Sciatic nerve (tissue), 2 donors: ENCODE results near the gene FAM47E. TPM values are rescaled to one million over a fixed set of nuclear protein-coding genes. Genes with fewer than 3 reads are reported as not detected.

Source experiments
- ATAC-seq: fragments of 200-7000 bp; cut with Tn5 transposase; one replicate; pipeline ENCODE4 v1.9.1; 2020; ENCODE audit warnings: mild to moderate bottlenecking, moderate library complexity
- DNase-seq: peaks from one replicate; pipeline ENCODE4 v3.0.0-alpha.2; 2020; ENCODE audit warnings: low spot score
- intact Hi-C: fragments of 100-400 bp; cut with DNase I; formaldehyde crosslinking; loops from one replicate; pipeline ENCODE4 v1.14.2; 2022
- total RNA-seq: library from RNA; stranded (reverse); fragmentation: NEBNext Ultra II Directional; extraction: Animal tissue kit (Norgen Biotek cat#: 25700); gene quantifications from one replicate; pipeline ENCODE4 v1.2.1, GENCODE V29; 2021
- donor health status: DM: no; HTN: no; CAD: no.
- donor health status: DM: no; HTN: no; CAD: no.

Gene FAM47E
- total RNA-seq, 1 donor from 2014 or later: 2.5 TPM

DNA sequence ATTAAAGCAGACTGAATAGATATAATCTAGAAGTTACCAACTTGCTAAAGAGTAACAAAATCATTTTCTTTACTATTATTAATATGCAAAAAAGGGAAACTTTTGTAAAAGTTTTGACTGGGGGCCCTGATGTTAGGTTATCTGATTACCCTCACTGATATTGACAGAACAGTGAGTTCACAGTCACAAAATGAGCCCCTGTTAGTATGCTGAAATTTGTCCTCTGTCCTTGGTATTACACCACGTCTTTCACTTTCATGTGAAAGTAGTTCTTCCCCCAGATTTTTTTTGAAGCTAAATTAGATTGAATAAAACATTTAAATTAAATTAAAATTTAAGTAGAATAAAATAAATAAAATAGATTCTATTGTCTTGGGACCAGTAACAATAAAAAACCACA lies 60.9 kb downstream of the FAM47E start:
- intact Hi-C loops: no loop called here
- ATAC-seq: no peak
- DNase-seq: no peak

DNA sequence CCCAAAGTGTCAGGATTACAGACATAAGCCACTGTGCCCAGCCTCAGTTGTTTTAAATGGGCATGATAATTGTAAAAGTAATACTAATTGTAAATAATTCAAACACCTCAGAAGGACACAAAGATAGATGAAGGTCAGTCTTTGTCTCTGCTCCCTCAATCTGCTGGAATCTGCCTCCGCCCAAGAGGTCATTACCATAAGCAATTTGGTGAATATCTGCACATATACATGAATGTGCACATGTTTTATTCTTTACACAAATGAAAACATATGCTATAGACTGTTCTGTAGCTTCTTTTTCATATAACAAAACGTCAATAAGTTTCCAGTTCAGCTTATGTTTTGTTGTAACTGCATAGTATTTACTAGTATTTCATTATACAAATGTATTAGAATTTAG lies 62.0 kb downstream of the FAM47E start:
- ATAC-seq: no peak
- intact Hi-C loops: no loop called here
- no peak for DNase-seq

- ATAC-seq (no peak), DNase-seq (no peak)
- intact Hi-C loops: no loop called here
Observed at GRCh38 chr4:76315267-76315918, 63.9 kb downstream of the FAM47E start.

GRCh38 chr4:76316131-76316530 lies 64.6 kb downstream of the FAM47E start:
- intact Hi-C loops: no loop called here
- ATAC-seq (no peak), DNase-seq (no peak)

DNA sequence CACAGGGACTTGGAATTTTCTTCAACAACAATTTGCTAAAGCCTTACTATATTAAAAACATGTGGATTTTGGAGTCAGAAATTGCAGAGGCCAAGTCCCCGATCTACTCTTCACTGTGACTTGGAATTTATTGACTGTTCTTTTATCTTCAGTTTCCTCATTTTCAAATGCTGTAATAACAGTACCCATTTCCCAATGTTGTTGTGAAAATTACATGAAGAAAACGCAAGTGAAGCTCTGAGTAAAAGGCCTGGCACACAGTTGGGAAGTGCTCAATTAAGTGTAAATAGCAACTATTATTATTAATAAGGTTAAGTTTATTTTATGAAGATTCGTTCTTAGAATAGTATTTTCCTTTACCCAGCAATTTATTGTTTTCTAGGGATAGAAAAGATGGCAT lies 70.7 kb downstream of the FAM47E start:
- intact Hi-C loops: no loop called here
- no peak for DNase-seq
- ATAC-seq: no peak

DNA sequence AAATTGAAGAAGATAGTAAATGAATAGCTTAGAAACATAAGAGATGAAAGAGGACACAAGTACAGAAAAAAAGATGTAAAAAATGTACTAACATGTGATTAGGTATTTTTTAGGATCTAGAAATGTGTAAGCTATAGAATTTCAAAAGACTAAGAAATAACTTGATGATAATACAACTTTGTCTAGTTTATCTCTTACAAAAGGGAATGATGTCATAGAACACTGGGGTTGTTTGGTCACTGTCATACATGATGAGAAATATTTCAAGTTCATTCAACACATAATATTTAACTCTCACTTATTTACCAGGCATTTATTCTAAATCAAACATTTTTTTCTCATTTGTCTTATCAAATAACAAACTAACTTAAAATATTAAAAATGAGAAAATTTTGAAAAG lies 73.6 kb downstream of the FAM47E start:
- intact Hi-C loops: no loop called here
- no peak for ATAC-seq

DNA sequence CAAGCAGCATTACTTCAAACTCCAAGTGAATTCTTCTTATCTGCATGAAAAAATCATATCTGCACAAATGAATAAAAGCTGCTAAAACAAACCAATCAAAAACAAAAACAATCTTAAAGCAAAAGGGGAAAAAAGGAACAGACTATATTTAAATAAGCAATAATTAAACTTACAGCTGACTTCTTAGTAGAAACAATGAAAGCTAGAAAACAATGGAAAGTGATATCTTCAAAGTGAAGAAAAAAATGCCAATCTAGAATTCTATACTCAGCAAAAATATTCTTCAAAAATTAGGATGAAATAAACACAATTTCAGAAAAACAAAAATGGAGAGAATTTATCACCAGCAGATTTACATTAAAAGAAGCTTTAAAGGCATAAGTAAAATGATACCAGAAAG lies 75.0 kb downstream of the FAM47E start:
- ATAC-seq (no peak), DNase-seq (no peak)
- intact Hi-C loops: no loop called here

More for the DNA sequence above, 73.6 kb downstream of the FAM47E start:
- DNase-seq: no peak

Other genes with a start within 250 kb of the FAM47E start
- 1.6 TPM for gene CXCL9, start 244.2 kb upstream of the FAM47E start, total RNA-seq
- 5.0 TPM for gene CXCL10, start 228.2 kb upstream of the FAM47E start, total RNA-seq
- 1.2 TPM for gene CXCL11, start 215.7 kb upstream of the FAM47E start, total RNA-seq
- 35.8 TPM for gene ART3, start 177.0 kb upstream of the FAM47E start, total RNA-seq
- 50.8 TPM for gene NUP54, start 103.3 kb upstream of the FAM47E start, total RNA-seq
- gene SCARB2, start 37.9 kb upstream of the FAM47E start, total RNA-seq: 145 TPM
- gene STBD1, start 55.0 kb downstream of the FAM47E start, total RNA-seq: 3.9 TPM
- 1.9 TPM for gene CCDC158, start 169.4 kb downstream of the FAM47E start, total RNA-seq
- 46.2 TPM for gene SHROOM3, start 183.5 kb downstream of the FAM47E start, total RNA-seq